GM18508 (cell line): Measurements from ENCODE around the gene FOXO3B.
"Not testable (repeated sequence)": the region's sequence is repeated elsewhere in the genome, so short reads cannot be mapped to it uniquely, and the experiment has no call there.

Experiments used
- ATAC-seq: cut with Tn5 transposase; IDR thresholded peaks from one replicate; pipeline ENCODE4 v1.9.1; 2021; ENCODE audit warnings: moderate number of reproducible peaks; ENCODE audit not compliant: insufficient read depth, unreplicated experiment

Gene FOXO3B

DNA sequence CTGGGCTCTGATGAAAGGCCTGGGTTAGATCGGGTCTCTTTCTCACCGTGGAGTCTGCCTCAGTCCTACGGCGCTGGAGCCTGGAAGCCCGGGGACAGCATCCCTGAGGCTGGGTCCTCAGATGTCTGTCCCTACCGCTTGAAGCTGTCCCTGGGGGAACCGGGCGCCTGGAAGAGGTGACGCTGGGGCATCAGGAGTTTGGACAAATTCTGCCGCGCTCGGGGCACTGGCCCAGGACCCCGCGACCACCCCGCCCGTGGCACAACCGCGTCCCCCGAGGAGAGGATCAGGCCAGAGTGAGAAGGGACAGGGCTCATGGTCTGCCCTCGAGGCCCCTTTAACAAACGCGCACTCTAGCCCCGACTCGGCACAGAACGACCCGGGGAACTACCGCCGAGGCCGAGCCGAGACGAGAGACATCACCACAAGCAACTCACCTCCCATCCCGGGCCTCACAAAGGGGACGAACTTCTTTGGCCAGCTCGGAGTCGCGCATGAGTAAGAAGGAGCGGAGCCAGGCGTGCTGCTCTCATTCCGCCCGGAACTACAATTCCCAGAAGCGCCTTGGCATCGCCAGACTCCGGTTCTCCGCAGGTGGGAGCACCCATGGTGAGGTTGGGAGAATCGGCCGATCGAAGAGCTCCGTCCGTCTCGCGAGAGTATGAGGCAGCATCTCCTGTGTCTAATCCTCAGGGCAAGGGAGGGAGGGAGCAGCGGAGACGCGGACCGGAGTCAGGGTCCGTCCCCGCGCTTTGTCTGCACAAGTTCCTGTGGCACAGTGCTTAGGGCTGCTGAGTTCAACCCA, at the start of gene FOXO3B:
TSS of gene FOXO3B (minus strand) at position 548 of the 805 bp plus-strand sequence. CDS start 663 bp downstream, outside the sequence.
- ATAC-seq = peak; percentile 73

DNA sequence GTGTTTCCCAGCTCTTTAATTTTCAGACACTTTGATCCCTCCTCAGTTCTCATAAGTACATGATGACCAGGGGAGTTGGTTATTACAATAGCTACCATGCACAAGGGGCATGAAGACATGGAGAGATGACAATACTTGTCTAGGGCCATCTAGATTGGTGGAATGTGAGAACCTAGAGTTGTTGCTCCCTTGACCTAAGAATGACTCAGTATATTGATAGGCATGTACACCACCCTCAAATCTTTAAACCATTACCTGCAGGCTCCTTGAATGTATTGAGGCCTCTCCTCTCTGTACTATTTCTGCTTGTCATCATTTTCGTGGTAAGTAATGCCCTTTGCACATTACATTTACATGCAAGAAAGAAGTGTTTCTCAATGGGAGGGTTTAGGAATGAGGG, 41.4 kb upstream of the FOXO3B start:
- not testable (repeated sequence) for ATAC-seq

DNA sequence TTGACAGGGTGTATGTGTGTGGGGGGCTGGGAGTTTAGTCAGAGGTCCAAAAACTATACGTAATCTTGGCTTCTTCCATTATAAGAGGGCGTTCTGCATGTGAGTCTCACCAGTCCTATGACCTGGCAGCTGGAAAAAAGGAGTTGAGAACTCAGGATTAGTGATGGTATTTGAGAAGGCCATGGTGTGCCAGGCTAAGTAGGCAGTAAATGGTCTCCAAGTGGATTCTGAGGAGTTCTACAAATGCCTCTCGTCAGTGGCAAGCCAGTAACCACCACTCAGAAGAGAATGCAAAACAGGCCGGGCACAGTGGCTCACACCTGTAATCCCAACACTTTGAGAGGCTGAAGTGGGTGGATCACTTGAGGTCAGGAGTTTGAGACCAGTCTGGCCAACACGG, 40.5 kb upstream of the FOXO3B start:
- ATAC-seq = not testable (repeated sequence)

DNA sequence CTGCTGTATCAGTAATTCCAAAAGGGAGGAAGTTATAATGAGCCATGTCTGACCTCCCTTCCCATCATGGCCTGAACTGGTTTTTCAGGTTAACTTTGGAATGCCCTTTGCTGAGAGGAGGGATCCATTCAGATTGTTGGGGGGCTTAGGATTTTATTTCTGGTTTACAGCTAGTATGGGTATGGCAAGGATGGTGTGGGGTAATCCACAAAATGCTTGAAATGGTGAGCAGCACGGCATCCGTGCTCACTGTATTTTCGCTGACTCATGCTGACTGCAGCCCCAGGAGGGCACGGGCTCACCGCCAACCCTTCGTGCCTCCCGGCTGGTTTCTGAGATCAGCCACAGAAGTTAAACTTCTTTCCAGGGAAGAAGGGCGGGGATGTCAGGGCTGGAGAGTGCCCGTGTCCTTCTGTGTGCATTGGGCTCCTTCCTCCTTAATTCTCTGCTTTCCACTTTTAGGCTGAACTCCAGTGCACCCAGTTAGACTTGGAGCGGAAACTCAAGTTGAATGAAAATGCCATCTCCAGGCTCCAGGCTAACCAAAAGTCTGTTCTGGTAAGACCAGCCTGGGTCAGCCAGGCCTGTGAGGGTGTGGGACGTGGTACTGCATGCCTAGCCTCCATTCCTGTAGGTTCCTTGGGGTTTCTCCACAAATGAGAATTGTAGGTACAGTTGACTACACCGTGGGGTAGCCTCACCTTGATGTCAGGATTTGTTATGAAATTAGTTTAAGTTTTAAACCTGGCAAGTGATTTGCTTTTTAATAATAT, 39.8 kb upstream of the FOXO3B start:
- ATAC-seq = not testable (repeated sequence)

DNA sequence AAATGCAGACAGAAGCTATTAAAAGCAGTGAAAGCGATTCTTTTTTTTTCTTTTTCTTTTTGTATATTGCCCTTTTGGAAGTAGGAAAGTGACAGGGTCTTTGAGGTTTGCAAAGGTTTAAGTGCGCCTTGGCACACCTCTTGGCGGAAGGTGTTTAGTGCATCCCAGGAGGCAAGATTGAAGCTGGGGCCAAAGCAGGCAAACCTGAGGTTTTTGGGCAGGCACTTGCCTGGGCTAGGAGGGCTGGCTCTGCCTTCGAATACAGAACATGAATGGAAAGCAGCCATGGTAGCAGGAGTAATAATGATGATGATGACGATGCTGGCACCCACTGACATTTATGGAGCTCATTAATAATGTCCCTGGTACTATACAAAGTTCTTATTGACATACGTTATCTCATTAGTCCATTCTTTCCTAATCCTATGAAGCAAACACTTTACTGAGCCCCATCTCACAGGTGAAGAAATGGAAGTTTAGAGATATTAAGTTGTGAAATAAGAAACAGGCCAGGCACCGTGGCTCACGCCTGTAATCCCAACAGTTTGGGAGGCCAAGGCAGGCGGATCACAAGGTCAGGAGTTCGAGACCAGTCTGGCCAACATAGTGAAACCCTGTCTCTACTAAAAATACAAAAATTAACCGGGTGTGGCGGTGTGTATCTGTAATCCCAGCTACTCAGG, 37.5 kb upstream of the FOXO3B start:
- not testable (repeated sequence) for ATAC-seq

DNA sequence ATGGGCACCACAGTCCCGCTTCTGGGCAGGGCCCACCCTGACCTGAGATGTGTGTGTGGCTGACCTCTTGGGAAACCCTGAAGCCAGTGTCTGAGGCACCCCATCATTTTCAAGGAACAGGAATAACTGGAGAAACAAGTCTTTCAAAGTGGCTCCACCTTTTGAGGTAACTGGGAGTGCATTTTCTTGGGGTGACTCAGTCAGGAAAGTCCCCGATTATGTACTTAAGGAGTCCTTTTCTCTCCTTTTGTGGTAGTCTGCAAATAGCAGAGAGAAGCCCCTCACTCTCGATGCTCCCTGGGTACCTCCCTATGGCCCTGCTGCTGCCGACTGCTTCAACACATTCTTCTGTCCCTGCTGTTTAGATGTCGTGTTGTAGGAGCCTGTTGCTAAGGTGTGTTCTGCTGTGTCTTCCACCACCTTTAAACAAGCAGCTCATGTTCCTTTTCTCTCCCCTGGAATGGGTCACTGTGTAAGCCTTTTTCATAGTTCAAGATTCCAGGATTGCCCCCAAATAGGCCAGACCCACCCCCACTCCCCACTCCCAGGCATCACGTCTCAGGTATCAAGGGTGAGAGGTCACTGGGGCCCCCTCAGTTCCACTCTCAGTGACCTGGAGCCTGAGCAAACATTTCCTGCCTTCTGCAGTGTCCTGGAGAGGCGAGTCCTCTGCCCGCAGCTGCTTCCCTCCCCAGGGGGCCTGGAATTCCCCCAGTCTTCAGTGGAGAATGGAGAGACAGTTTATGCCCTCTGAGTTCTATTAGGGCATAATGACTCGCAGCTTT, 36.7 kb upstream of the FOXO3B start:
- ATAC-seq = not testable (repeated sequence)

DNA sequence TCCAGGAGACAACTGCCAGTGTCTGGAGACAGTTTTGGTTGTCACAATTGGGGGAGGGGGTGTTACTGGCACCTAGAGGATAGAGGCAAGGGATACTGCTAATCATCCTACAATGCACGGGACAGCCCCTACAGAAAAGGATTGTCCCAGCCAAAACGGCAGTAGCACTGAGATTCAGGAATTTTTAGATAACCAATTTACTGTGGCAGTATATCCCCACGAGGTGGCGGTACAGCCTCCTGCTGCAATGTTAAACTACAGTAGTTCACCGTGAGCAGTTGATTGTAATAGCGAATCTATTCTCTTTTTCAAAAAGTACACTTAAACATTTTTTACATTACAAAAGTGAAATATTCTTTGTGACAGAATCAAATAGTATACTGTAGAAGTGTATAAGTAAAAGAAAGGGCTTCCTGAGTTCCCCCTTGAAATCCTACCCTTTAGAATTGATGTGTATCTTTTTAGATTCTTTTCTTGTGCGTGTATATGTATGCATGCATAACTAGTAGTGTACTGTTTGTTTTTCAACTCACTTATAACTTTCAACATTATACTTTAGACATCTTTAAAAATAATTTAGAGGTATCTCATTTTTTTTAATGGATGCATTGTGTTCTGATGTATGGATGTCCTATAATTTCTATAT, 30.4 kb upstream of the FOXO3B start:
- ATAC-seq = not testable (repeated sequence)

DNA sequence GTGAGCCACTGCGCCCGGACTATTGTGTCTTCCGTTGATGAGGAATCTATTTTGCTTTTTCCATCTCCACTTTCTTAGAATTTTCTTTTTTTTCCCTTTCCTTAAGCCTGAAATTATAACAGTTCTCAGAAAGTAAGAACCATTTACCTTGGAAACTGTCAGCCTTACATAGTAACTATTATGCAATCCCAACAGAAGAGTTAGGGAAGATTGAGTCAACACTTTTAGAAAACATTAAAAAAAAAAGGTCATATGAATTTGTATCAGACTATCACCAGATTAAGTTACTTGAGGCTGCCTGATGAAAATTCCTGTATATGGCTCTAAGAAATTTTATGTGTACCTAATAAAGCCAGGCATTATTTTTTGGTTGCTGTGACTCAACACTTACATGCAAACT, 26.1 kb upstream of the FOXO3B start:
- not testable (repeated sequence) for ATAC-seq

DNA sequence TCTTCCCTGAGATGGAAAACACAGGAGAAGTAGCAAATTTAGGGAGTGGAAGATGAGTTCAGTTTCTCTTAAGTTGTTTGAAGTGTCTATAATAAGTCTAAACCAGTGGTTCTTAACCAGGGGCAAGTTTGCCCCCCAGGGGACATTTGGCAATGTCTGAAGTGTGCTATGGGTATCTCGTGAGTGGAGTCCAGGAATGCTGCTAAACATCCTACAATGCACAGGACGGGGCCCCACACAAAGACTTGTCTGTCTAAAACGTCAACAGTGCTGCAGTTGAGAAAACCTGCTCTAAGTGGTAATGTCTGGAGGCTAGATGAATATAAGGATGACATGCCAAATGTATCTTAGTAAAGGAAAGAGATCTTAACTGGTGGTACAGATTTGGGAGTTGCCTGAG, 23.8 kb upstream of the FOXO3B start:
- not testable (repeated sequence) for ATAC-seq

DNA sequence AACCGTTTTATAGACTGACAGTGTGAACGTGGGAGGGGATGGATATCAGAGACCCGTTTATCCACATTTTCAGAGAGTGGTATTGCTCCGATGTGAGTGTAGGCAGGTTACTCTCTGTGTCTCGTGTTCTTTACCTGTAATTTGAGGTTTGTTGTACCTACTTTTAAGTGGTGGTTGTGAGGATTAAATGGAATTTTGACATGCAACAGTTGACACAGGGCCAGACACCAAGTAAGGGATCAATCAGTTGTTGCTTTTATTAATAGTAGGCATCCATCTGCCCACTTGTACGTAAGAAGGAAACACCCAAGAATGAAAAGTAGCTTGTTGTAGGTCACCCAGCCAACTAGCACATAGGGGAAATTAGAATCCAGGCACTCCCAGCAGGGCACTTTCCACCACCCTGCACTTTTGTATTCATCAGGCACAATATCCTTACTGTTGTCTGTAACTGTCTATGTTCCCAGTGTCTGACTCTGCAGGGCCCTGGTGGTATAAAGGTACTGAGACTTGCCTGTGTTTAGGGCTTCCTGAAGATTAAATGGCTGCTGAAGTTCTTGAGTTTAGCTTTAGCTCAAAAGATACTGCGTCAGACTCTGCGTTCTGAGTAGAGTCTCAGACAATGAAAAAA, 16.5 kb upstream of the FOXO3B start:
- not testable (repeated sequence) for ATAC-seq

DNA sequence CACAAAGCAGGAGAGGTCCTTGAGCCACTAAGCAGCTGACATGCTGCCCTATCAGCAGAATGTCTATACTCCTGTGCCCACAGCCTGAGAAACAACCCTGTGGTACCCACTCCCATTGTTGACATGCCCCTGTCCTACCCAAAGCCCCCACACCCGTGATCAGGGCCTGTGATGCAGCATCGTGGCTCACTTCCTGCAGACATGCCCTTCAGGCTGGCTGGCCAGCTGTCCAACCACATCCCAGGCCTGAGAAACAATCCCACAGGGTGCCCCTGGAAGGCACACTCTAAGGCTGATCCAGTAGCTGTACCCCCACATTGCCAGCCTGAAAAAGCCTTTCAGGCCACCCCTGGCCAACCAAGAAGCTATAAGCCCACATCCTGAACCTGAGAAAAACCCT, 13.0 kb upstream of the FOXO3B start:
- ATAC-seq = not testable (repeated sequence)

DNA sequence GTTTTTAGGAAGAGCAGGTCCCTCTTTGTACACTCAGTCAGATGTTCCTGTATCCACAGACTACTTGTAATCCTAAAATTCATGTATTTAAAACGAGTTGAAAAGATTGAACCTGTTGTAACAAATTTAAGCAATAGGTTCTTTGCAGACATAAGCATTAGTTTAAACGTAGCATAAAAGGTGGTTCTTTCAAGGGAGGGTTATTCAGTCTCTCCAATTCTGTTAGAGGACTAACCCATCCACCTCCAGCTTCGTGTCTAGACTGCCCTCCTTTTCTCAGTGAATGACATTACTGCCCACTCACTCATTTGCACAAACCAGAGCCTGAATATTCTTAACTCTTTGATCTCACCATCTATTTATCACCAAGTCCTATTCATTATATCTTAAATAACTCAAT, 554 bp upstream of the FOXO3B start:
- ATAC-seq = not testable (repeated sequence)

DNA sequence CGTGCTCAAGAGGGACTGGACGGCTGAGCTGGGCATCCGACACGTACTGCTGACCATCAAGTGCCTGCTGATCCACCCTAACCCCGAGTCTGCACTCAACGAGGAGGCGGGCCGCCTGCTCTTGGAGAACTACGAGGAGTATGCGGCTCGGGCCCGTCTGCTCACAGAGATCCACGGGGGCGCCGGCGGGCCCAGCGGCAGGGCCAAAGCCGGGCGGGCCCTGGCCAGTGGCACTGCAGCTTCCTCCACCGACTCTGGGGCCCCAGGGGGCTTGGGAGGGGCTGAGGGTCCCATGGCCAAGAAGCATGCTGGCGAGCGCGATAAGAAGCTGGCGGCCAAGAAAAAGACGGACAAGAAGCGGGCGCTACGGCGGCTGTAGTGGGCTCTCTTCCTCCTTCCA, 4.7 kb downstream of the FOXO3B start:
- ATAC-seq = not testable (repeated sequence)

DNA sequence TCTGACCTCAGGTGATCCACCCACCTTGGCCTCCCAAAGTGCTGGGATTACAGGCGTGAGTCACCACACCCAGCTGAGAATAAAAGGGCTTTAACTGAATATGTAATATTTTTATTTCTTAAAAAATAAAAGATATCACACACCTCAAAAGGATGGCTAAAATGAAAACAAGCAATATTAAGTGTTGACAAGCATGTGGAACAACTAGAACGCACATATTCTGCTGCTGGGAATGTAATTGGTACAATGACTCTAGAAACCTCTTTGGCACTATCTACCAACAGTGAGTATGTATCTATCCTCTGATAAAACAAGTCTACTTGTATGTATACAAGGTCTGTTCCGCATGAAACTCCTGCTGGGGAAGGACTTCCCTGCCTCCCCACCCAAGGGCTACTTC, 5.2 kb downstream of the FOXO3B start:
- not testable (repeated sequence) for ATAC-seq

DNA sequence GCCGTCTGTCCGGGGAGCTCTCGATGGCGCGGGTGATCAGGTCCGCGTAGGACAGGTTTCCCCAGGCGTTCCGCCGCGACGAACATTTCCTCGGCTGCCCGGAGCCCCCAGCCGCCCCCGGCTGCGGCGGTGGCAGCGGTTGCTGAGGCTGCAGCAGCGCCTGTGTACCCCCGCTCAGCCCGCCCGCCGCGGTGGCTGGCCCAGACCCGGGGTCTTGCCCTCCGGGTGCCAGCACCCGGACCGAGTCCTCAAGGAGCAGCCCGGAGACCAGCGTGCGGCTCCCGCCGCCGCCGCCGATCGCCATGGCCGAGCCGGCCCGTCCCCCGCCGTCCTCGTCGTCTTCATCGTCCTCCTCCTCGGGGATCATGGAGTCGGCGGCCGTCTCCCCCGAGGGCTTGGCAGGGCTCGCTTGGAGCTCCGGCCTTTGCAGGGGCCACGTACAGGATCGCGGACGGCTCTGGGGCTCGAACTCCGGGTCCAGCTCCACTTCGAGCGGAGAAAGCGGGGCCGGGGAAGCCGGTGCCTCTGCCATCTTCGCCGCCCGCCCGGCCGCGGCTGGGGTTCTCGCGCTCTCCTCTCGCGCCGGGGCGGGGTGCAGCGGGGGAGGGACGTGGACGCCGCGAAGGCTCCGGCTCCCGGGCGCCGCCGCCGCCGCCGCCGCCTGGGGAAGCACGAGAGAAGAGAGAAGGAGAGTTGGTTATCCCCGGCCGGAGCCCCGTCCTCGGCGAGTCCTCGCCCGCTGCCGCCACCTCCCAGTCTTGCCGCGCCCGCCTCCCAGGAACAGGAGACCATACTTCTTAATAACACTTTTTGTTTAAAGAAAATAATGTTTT, 9.5 kb downstream of the FOXO3B start:
- not testable (repeated sequence) for ATAC-seq

DNA sequence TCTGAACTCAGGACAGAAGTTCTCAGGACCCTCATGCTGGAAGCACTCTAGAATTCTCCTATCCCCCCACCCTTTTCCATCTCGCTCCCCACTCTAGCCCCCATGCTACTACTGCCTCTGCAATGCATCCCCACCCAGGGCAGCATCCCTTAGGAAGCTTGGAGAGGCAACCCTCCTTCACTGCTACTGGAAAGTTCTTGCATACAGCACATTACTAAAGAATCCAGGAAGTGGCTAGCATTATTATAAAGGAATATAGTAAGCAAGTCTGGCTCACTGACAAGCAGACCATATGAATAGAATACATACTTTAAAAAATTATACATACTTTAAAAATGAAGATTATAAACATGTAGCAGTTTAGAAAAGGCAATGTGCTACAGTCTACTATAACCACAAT, 13.5 kb downstream of the FOXO3B start:
- not testable (repeated sequence) for ATAC-seq

DNA sequence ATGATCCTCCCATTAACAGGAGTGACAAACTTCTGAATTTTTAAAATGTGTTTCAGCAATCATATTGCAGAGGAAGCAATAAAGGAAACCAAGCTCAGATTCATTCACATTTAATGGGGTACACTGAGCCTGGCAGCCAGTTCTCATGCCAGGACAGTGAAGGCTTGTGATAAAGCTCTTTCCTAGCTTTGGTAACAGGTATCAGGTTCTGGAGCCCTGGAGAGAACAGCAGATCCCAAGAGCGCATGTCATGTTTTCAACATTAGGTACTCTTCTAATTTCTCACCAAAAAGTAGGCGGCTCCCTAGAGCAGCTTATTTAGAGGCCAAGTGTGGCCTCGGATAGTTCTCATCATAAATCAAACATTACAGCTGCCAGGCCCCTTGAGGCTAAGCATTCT, 14.6 kb downstream of the FOXO3B start:
- ATAC-seq = not testable (repeated sequence)

DNA sequence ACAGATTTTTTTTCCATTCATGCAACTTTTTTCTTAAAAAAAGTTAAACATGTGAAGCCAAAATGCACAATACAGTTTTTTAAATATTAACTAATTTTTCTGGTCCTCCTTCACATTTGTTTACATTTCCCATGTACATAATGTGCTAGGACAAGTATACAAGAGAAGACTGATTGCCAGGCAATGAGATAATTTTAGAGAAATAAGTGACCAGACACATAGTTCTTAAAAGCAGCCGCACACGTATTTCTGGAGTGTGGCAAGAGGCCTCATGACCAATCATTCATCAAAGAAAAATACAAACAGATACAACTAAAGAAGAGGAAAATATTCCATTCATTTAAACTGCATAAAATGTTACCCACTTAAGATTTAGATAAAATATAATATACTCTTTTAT, 15.8 kb downstream of the FOXO3B start:
- not testable (repeated sequence) for ATAC-seq
